Measurements from ENCODE around the gene CACNA1D. TPM values are rescaled to one million over a fixed set of nuclear protein-coding genes. Genes with fewer than 3 reads are reported as not detected.

Gene CACNA1D
- total RNA-seq, 1 donor from 2014 or later = 47.2 TPM

GRCh38 chr3:53780171-53780570 lies 285.8 kb downstream of the CACNA1D start:
- H3K4me3 ChIP-seq = no peak overlapping the region
- H3K36me3 ChIP-seq = no peaks in the 10 kb centered on the region
- intact Hi-C loops (cut with DNase I) = no loop called here
- TF ChIP-seq CTCF (IDR thresholded peaks at IDR 0.05) = no peak
- no peaks in the 10 kb centered on the region for H3K9me3 ChIP-seq
- DNase-seq (no peak), ATAC-seq (no peak)
- H3K27me3 ChIP-seq = no peaks in the 10 kb centered on the region
- no peak overlapping the region for H3K27ac ChIP-seq
- H3K4me1 ChIP-seq = peaks cover 14% of the 10 kb centered on the region

GRCh38 chr3:53780806-53781205 lies 286.4 kb downstream of the CACNA1D start:
- intact Hi-C loops (cut with DNase I) = no loop called here
- Histone ChIP-seq H3K27ac (no peak overlapping the region), H3K36me3 (no peaks in the 10 kb centered on the region), H3K27me3 (no peaks in the 10 kb centered on the region), H3K9me3 (no peaks in the 10 kb centered on the region), H3K4me1 (peaks cover 14% of the 10 kb centered on the region), H3K4me3 (no peak overlapping the region)
- no peak for TF ChIP-seq CTCF (IDR thresholded peaks at IDR 0.05)
- no peak for DNase-seq
- ATAC-seq = peak; percentile 10

- H3K27me3 ChIP-seq = no peaks in the 10 kb centered on the region
- no peaks in the 10 kb centered on the region for H3K4me1 ChIP-seq
- no peak for TF ChIP-seq CTCF (IDR thresholded peaks at IDR 0.05)
- ATAC-seq (no peak), DNase-seq (no peak)
- intact Hi-C loops (cut with DNase I) = no loop called here
- no peak overlapping the region for H3K27ac ChIP-seq
- no peaks in the 10 kb centered on the region for H3K9me3 ChIP-seq
- H3K4me3 ChIP-seq = no peak overlapping the region
- no peaks in the 10 kb centered on the region for H3K36me3 ChIP-seq
These were observed 292.6 kb downstream of the CACNA1D start for GRCh38 chr3:53787016-53787415.

- ATAC-seq (no peak), DNase-seq (no peak)
- Histone ChIP-seq H3K27me3 (no peaks in the 10 kb centered on the region), H3K9me3 (no peaks in the 10 kb centered on the region), H3K27ac (no peak overlapping the region), H3K4me3 (no peak overlapping the region), H3K4me1 (no peaks in the 10 kb centered on the region), H3K36me3 (no peaks in the 10 kb centered on the region)
- intact Hi-C loops (cut with DNase I) = no loop called here
- no peak for TF ChIP-seq CTCF (IDR thresholded peaks at IDR 0.05)
These were observed 293.6 kb downstream of the CACNA1D start for GRCh38 chr3:53788038-53788437.

- no peak overlapping the region for H3K4me3 ChIP-seq
- no peak for DNase-seq
- H3K27me3 ChIP-seq = no peaks in the 10 kb centered on the region
- no peak for TF ChIP-seq CTCF (IDR thresholded peaks at IDR 0.05)
- intact Hi-C loops (cut with DNase I) = no loop called here
- H3K27ac ChIP-seq = no peak overlapping the region
- H3K9me3 ChIP-seq = no peaks in the 10 kb centered on the region
- H3K36me3 ChIP-seq = no peaks in the 10 kb centered on the region
- no peaks in the 10 kb centered on the region for H3K4me1 ChIP-seq
- no peak for ATAC-seq
These were observed 295.0 kb downstream of the CACNA1D start for GRCh38 chr3:53789459-53789858.

- no peak overlapping the region for H3K27ac ChIP-seq
- DNase-seq (no peak), ATAC-seq (no peak)
- H3K4me1 ChIP-seq = no peaks in the 10 kb centered on the region
- no peak overlapping the region for H3K4me3 ChIP-seq
- TF ChIP-seq CTCF (IDR thresholded peaks at IDR 0.05) = no peak
- no peaks in the 10 kb centered on the region for H3K27me3 ChIP-seq
- no peaks in the 10 kb centered on the region for H3K9me3 ChIP-seq
- H3K36me3 ChIP-seq = no peaks in the 10 kb centered on the region
- intact Hi-C loops (cut with DNase I) = no loop called here
These were observed 296.1 kb downstream of the CACNA1D start for GRCh38 chr3:53790470-53790869.

Data from upper lobe of right lung (tissue), 1 donor.